NCI-H1105 (cell line): ENCODE results near the gene HPRT1.

Source experiments
- DNase-seq: peaks from one replicate; lab custom pipeline; 2025; lab: John Stamatoyannopoulos, UW

The HPRT1 gene

DNA sequence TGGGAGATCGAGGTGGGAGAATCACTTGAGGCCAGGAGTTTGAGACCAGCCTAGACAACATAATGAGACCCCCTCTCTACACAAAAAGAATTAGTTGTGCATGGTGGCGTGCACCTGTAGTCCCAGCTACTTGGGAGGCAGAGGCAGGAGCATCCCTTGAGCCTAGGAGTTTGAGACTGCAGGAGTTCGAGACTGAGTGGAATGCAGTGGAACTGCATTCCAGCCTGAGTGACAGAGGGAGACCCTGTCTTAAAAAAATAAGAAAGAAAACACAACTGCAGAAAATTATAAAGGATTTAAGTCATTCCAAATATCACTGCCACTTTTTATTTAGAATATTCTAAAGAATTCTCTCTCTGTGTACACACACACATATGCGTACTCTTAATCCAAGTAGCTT, 18.4 kb downstream of the HPRT1 start:
- no peak for DNase-seq

GRCh38 chrX:134480061-134480460, 20.1 kb downstream of the HPRT1 start:
- DNase-seq, result no peak

DNA sequence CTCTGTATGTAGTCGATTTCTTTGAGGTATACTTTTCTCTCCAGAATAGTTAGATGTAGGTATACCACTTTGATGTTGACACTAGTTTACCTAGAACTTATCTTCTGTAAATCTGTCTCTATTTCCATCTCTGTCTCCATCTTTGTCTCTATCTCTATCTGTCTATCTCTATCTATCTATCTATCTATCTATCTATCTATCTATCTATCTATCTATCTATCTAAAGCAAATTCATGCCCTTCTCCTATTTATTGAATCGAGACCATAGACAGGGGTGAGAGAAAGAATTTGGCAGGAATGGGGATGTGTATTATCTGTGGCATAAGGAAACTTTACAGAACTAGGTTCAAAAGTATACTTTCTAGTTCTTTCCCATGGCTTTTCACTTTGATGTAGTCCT, 21.4 kb downstream of the HPRT1 start:
- DNase-seq, result no peak

DNA sequence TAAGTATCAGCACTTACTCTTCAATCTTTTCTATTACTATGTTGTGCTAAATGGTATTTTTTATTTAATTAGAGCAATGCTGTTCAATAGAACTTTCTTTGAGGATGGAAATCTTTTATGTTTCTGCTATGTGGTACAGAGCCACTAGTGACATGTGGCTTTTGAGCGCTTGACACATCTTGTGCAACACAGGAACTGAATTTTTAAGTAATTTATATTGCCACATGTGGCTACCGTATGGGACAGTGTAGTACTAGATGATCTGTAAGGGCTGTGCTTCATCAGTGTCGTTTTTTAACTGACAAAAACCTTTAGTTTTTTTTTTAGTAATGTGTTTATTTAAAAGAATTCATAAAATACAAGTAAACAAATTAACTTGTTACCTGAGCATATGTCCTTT, 22.4 kb downstream of the HPRT1 start:
- no peak for DNase-seq

GRCh38 chrX:134484039-134484438, 24.1 kb downstream of the HPRT1 start:
- DNase-seq, result no peak

- no peak for DNase-seq
These were observed 42.0 kb downstream of the HPRT1 start for GRCh38 chrX:134501941-134502340.

DNA sequence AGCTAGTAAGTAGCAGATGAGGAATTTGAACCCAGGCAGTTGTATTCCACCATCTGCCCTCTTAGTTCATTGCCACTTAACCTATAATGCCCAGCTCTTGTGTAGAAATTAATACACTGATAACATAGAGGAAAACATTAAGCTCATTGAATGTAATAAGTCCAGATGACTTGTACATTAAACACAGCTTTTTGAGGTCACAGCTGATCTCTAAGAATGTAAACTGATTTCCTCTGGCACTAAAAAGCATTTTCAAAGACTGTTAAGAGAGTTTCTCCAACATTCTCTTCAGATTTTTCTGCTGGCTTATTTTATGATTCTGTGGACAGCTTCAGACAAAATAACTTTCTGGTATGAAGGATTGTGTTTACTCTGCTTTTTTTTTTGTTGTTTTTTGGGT, 42.7 kb downstream of the HPRT1 start:
- no peak for DNase-seq

DNA sequence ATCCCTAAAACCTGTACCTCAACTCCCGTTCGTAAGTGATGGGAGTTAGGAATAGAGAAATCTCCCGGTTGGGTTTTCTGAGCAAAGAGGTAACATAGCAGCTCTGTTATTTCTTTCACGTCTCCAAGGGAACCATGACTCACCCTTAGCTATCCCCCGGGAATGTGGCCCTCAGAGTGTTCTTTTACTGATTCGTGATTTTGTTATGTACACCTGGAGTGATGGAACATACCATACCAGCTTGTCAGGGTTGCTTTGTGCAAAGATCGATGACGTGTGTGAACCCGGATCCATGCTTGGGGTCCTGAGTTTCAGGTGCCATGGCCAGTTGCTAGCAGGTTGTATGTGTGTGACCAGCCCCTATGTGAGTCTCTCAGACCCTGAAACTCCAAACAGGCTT, 52.6 kb downstream of the HPRT1 start:
- DNase-seq, result no peak

DNA sequence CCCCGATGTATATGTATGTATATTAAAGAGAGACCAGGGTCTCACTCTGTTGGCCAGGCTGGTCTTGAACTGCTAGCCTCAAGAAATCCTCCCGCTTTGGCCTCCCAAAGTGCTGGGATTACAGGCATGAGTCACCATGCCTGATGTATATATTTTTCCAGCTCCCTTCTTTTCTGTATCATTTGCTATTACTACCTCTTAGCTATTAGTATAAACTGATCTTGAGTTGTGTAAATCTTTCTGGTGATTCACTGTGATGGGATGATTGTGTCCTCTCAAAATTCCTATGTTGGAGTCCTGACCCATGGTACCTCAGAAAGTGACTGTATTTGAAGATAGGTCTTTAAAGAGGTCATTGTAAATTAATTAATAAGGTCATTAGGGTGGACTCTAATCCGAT, 53.1 kb downstream of the HPRT1 start:
- DNase-seq, result no peak

- peak; percentile 25 for DNase-seq
These were observed 61.0 kb downstream of the HPRT1 start for GRCh38 chrX:134520860-134521390.

DNA sequence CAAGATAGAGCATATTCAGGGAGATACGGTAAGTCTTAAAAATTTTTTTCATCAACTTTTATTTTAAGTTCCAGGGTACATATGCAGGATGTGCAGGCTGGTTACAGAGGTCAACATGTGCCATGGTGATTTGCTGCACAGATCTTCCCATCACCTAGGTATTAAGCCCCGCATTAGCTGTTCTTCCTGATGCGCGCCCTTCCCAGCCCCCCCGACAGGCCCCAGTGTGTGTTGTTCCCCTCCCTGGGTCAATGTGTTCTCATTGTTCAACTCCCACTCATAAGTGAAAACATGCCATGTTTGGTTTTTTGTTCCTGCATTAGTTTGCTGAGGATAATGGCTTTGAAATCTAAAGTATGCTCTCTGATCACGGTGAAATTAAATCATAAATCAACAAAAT, 64.2 kb downstream of the HPRT1 start:
- no peak for DNase-seq

DNA sequence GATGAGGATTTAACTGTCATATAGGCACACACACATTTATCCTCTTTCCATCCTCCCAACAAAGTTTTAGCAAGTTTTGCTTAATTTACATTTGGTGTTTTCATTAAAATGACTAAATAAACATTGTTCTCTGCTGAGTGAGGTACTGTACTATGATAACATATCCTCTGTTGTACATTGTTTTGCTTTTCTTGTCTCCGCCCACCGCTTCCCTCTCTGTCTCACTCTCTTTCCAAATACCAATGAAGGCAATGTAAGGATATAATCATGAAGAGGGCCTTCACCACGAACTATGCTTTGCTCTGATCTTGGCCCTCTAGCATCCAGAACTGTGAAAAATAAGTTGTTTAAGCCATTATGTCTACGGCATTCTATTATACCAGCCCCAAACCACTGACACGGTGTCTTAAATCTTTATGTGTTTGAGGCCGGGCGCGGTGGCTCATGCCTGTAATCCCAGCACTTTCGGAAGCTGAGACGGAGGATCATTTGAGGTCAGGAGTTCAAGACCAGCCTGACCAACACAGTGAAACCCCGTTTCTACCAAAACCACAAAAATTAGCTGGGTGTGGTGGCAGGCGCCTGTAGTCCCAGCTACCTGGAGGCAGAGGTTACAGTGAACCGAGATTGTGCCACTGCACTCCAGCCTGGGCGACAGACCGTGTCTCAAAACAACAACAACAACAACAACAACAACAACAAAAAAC, 65.3 kb downstream of the HPRT1 start:
- no peak for DNase-seq

GRCh38 chrX:134526399-134526798, 66.4 kb downstream of the HPRT1 start:
- DNase-seq, result no peak

DNA sequence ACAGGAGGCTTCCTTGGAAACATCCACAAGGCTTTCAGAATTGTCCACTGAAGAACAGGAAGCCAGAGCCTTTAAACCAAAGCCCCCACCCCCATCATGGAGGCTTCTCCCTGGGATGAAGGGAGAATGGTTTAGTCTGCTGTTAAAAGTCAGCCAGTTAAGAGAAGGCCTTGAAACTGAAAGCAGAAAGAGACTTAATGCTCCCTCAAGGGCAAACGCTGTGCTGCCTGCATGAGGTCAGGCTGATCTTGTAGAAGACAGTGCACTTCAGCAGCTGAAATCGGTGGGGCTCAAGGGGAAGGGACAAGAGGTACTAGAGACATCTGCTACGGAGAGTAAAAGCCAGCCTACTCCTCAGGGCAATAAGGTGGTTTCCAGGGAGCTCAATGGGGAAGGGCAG, 69.0 kb downstream of the HPRT1 start:
- DNase-seq, result no peak

- DNase-seq, result no peak
These were observed 69.5 kb downstream of the HPRT1 start for GRCh38 chrX:134529481-134529880.

GRCh38 chrX:134530845-134531244, 70.9 kb downstream of the HPRT1 start:
- no peak for DNase-seq

DNA sequence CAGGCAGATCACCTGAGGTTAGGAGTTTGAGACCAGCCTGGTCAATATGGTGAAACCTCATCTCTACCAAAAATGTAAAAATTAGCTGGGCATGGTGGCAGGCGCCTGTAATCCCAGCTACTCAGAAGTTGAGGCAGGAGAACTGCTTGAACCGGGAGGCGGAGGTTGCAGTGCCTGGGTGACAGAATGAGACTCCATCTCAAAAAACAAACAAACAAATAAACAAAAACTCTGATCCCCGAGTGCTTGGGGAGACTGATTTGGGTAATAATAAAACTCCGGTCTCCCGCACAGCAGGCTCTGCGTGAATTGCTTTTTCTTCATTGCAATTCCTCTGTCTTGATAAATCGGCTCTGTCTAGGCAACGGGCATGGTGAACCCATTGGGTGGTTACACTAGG, 73.4 kb downstream of the HPRT1 start:
- DNase-seq, result no peak

DNA sequence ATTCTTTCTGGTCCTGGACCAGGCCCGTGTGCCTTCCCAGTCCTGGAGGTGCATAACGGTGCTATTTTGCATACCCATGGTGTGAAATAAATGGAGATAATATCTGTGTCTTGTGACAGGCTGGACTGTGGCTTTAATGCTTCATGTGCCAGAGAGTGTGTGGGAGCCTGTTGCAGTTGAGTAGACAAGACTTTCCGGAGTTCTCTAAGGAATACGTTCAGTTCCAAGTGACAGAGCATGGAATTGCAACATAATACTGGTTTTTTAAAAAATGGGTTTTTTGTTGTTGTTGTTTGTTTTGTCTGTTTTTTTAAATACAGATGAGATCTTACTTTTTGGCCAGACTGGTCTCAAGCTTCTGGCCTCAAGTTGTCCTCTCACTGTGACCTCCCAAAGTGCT, 74.0 kb downstream of the HPRT1 start:
- DNase-seq, result no peak

GRCh38 chrX:134537179-134537955, 77.4 kb downstream of the HPRT1 start:
- DNase-seq, result no peak

GRCh38 chrX:134538316-134538715, 78.4 kb downstream of the HPRT1 start:
- DNase-seq, result no peak

DNA sequence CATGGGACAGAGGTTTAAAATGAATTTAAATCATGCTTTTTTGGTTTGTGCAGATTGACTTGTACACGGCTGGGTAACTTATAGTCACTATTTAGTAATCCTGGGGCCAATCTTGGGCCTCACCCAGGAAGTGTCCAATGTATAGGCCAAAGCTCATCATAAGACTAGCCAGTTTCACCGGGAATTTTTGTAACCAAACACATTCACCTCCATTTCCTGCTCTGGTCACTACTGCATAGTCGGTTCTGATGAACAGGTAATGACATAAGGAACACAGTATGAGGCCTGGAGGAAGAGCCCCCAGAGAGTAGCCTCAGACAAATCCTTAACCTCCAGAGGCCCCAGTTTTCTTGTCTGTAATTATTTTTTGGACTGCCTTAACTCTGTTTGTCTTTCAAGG, 81.9 kb downstream of the HPRT1 start:
- DNase-seq, result no peak

GRCh38 chrX:134542485-134542884, 82.5 kb downstream of the HPRT1 start:
- DNase-seq, result peak; percentile 13

GRCh38 chrX:134543288-134543687, 83.3 kb downstream of the HPRT1 start:
- no peak for DNase-seq

DNA sequence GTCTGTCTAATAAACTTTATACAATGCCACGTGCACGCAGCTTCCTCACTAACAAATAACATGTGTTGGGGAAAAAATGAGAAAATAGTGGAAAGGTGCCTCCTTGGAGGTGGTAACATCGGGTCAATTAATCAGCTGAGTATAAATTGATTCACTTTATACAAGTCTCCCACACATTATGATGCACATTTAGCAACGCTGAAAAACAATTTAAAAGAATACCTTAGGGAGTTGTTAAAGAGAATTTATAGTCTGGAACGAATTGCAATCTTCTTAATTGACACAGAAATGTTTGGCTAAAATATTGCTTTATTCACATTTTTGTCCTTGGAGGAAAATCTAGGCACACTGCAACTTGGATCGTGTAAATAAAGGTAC, 84.2 kb downstream of the HPRT1 start:
- DNase-seq, result no peak
